GM12878 (cell line): ENCODE data around the gene ANO2.

Experiments
- EZH2 ChIP-seq: IDR thresholded peaks from 2 replicates; pipeline ENCODE4 v1.6.1; 2012; ENCODE audit warnings: low read depth, mild to moderate bottlenecking, control low read depth, inconsistent platforms, low read length, borderline replicate concordance; ENCODE audit not compliant: control insufficient read depth
- POLR2A ChIP-seq: IDR thresholded peaks from 2 replicates; pipeline ENCODE4 v1.6.1; 2011; ENCODE audit warnings: low read depth, mild to moderate bottlenecking, low read length
- RCOR1 ChIP-seq: conservative IDR thresholded peaks from 2 replicates; pipeline ENCODE4 v1.6.1; 2012; ENCODE audit warnings: low read depth, low read length, improper control_type of control experiment
- SMAD5 ChIP-seq: IDR thresholded peaks from 2 replicates; pipeline ENCODE4 v1.6.1; 2016; ENCODE audit warnings: antibody characterized with exemption, low read depth
- STAT1 ChIP-seq: fragments of 450-650 bp; conservative IDR thresholded peaks from 2 replicates; pipeline ENCODE4 v1.6.1; 2014; ENCODE audit warnings: antibody characterized with exemption, mild to moderate bottlenecking
- TF ChIP-seq, protein P1 (sequence below), 3 experiments: IDR thresholded peaks in 2 of 3; conservative IDR thresholded peaks in 1 of 3; 2 replicates each; pipeline ENCODE4 v1.5.1; 2011; ENCODE audit warnings: low read depth in 3 of 3, low read length in 3 of 3, mild to moderate bottlenecking in 3 of 3, control low read depth in 2 of 3, moderate library complexity in 2 of 3, inconsistent platforms in 1 of 3, mixed read lengths in 1 of 3; ENCODE audit not compliant: control insufficient read depth in 2 of 3, insufficient read depth in 1 of 3; ENCODE audit errors: extremely low read depth in 1 of 3
- TF ChIP-seq, protein P2 (sequence below): IDR thresholded peaks from 2 replicates; pipeline ENCODE4 v1.6.1; 2012; ENCODE audit warnings: mild to moderate bottlenecking, low read depth, low read length
- TF ChIP-seq, protein P3 (sequence below): fragments of 450-650 bp; IDR thresholded peaks from 2 replicates; pipeline ENCODE4 v1.6.1; 2017; ENCODE audit warnings: mild to moderate bottlenecking
- TF ChIP-seq, protein P4 (sequence below): IDR thresholded peaks from 2 replicates; pipeline ENCODE4 v1.6.1; 2012; ENCODE audit warnings: low read depth, low read length, improper control_type of control experiment

DNA sequence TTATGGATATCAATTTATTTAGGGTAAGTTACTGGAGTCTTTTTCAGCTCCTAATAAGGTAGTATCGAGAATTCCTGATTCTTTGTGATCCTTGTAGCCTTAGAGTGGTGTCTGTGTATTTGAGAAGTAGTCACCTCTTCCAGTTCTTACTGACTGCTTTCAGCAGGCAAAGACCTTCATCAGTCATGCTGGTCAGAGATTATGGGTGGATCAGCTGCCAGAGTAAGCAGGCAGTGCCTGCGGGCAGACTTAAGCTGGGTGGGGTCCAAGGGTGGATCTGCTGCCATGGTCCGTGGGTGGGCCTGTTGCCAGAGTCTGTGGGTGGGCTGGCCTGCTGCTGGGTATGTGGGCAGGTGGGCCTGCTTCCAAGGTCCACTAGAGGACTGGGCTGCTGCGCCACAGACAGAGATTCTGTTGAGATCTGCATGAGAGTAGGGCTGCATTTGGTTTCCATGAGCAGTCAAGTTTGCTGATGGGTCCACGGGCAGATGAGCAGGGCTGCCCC lies 188.7 kb downstream of the ANO2 start:
- TF ChIP-seq POLR2A (no peak), SMAD5 (no peak), RCOR1 (no peak), STAT1 (no peak), EZH2 (no peak)
- TF ChIP-seq, protein P1, sequence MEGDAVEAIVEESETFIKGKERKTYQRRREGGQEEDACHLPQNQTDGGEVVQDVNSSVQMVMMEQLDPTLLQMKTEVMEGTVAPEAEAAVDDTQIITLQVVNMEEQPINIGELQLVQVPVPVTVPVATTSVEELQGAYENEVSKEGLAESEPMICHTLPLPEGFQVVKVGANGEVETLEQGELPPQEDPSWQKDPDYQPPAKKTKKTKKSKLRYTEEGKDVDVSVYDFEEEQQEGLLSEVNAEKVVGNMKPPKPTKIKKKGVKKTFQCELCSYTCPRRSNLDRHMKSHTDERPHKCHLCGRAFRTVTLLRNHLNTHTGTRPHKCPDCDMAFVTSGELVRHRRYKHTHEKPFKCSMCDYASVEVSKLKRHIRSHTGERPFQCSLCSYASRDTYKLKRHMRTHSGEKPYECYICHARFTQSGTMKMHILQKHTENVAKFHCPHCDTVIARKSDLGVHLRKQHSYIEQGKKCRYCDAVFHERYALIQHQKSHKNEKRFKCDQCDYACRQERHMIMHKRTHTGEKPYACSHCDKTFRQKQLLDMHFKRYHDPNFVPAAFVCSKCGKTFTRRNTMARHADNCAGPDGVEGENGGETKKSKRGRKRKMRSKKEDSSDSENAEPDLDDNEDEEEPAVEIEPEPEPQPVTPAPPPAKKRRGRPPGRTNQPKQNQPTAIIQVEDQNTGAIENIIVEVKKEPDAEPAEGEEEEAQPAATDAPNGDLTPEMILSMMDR (IDR thresholded peaks at IDR 0.05 in 2 of 3, conservative IDR thresholded peaks at IDR 0.05 in 1 of 3; ENCODE audit: control insufficient read depth in 2 of 3, extremely low read depth in 1 of 3, insufficient read depth in 1 of 3, low read depth in 3 of 3, low read length in 3 of 3) = no peak
- TF ChIP-seq, protein P2, sequence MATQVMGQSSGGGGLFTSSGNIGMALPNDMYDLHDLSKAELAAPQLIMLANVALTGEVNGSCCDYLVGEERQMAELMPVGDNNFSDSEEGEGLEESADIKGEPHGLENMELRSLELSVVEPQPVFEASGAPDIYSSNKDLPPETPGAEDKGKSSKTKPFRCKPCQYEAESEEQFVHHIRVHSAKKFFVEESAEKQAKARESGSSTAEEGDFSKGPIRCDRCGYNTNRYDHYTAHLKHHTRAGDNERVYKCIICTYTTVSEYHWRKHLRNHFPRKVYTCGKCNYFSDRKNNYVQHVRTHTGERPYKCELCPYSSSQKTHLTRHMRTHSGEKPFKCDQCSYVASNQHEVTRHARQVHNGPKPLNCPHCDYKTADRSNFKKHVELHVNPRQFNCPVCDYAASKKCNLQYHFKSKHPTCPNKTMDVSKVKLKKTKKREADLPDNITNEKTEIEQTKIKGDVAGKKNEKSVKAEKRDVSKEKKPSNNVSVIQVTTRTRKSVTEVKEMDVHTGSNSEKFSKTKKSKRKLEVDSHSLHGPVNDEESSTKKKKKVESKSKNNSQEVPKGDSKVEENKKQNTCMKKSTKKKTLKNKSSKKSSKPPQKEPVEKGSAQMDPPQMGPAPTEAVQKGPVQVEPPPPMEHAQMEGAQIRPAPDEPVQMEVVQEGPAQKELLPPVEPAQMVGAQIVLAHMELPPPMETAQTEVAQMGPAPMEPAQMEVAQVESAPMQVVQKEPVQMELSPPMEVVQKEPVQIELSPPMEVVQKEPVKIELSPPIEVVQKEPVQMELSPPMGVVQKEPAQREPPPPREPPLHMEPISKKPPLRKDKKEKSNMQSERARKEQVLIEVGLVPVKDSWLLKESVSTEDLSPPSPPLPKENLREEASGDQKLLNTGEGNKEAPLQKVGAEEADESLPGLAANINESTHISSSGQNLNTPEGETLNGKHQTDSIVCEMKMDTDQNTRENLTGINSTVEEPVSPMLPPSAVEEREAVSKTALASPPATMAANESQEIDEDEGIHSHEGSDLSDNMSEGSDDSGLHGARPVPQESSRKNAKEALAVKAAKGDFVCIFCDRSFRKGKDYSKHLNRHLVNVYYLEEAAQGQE = no peak
- TF ChIP-seq, protein P3, sequence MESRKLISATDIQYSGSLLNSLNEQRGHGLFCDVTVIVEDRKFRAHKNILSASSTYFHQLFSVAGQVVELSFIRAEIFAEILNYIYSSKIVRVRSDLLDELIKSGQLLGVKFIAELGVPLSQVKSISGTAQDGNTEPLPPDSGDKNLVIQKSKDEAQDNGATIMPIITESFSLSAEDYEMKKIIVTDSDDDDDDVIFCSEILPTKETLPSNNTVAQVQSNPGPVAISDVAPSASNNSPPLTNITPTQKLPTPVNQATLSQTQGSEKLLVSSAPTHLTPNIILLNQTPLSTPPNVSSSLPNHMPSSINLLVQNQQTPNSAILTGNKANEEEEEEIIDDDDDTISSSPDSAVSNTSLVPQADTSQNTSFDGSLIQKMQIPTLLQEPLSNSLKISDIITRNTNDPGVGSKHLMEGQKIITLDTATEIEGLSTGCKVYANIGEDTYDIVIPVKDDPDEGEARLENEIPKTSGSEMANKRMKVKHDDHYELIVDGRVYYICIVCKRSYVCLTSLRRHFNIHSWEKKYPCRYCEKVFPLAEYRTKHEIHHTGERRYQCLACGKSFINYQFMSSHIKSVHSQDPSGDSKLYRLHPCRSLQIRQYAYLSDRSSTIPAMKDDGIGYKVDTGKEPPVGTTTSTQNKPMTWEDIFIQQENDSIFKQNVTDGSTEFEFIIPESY = no peak
- TF ChIP-seq, protein P4, sequence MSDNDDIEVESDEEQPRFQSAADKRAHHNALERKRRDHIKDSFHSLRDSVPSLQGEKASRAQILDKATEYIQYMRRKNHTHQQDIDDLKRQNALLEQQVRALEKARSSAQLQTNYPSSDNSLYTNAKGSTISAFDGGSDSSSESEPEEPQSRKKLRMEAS = no peak
